Omental fat pad (tissue), 4 donors: Measurements from ENCODE around the gene IGF2BP2. TPM values are rescaled to one million over a fixed set of nuclear protein-coding genes. Genes with fewer than 3 reads are reported as not detected.

ENCODE experiments used
- ATAC-seq: fragments of 150-250 bp; one replicate; pipeline ENCODE4 v1.9.1; 2016; ENCODE audit warnings: mild to moderate bottlenecking, moderate library complexity; ENCODE audit not compliant: low FRiP score
- DNase-seq: peaks from one replicate; pipeline ENCODE4 v3.0.0-alpha.2; 2019; ENCODE audit warnings: low spot score
- total RNA-seq, 4 donors: library from RNA; depleted of rRNA; stranded (reverse); fragments of >200 nt; gene quantifications; one replicate each; pipeline ENCODE4 v1.1.0, GENCODE V29; 2016
- TF ChIP-seq, protein P1 (sequence below), 3 donors: fragments of 450-650 bp; IDR thresholded peaks; one replicate each; pipeline ENCODE4 v1.5.1; 2016 to 2017; ENCODE audit warnings: antibody characterized with exemption in 3 of 3, mild to moderate bottlenecking in 3 of 3, moderate library complexity in 2 of 3

Gene IGF2BP2
- total RNA-seq, 4 donors from 2014 or later = 7.3 to 48.9 (median 18.7) TPM

- no peak for ATAC-seq
Observed at GRCh38 chr3:185797993-185798830, 26.6 kb downstream of the IGF2BP2 start.

DNA sequence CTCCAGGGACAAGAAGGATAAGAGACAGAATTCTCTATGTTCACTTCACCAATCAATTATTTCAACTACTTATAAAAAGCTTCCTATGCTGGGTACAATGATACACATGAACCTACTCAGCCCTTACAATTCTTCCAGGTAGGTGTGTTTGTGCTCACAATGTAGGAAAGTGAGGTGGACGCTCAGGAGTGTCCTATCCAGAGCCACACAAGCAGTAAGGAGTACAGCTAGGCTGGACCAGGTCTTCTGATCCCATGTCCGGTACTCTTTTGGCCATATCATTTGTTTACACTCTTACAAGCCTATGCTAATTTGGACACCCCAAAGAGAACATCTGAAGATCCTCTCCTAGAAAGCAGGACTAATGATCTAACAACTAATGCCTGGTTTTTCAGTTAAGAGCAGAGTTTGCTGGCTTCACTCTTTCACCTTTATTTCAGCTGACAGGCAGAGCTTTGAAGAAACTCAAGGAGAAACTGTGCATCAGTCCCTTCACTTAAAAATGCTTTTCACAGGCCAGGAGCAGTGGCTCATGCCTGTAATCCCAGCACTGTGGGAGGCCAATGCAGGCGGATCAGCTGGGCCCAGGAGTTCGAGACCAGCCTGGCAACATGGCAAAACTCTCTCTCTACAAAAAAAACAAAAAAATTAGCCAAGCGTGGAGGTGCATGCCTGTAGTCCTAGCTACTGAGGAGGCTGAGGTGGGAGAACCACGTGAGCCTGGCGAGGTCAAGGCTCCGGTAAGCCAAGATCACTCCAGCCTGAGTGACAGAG, 27.5 kb downstream of the IGF2BP2 start:
- ATAC-seq (peak; percentile 7), DNase-seq (no peak)
- TF ChIP-seq, protein P1, sequence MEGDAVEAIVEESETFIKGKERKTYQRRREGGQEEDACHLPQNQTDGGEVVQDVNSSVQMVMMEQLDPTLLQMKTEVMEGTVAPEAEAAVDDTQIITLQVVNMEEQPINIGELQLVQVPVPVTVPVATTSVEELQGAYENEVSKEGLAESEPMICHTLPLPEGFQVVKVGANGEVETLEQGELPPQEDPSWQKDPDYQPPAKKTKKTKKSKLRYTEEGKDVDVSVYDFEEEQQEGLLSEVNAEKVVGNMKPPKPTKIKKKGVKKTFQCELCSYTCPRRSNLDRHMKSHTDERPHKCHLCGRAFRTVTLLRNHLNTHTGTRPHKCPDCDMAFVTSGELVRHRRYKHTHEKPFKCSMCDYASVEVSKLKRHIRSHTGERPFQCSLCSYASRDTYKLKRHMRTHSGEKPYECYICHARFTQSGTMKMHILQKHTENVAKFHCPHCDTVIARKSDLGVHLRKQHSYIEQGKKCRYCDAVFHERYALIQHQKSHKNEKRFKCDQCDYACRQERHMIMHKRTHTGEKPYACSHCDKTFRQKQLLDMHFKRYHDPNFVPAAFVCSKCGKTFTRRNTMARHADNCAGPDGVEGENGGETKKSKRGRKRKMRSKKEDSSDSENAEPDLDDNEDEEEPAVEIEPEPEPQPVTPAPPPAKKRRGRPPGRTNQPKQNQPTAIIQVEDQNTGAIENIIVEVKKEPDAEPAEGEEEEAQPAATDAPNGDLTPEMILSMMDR (IDR thresholded peaks at IDR 0.05) = no peak

More at GRCh38 chr3:185797993-185798830, 26.6 kb downstream of the IGF2BP2 start:
- no peak for DNase-seq
- TF ChIP-seq, protein P1 (IDR thresholded peaks at IDR 0.05) = no peak

- ATAC-seq = peak; percentile 92
- DNase-seq = no peak
- TF ChIP-seq, protein P1 (IDR thresholded peaks at IDR 0.05) = no peak
Observed at GRCh38 chr3:185796431-185797107, 28.3 kb downstream of the IGF2BP2 start.

DNA sequence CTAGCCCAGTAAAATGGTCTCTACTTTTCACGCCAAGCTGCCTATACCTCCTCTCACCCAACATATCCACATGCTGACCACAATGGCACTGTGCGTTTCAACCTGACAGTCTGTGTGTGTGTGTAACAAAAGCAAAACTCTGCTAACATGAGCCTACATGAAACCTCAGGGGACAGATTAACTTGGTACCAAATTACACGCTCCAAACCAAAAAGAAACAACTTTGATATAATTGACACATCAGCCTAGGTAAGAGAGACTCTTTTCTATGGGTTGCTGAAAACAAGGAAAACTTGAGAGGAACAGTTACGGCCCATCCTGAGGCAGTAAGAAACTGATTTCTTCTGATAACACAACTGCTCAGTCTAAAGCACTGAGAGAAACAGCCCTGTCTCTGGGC, 31.5 kb downstream of the IGF2BP2 start:
- DNase-seq = no peak
- no peak for ATAC-seq
- TF ChIP-seq, protein P1 (IDR thresholded peaks at IDR 0.05) = no peak

- TF ChIP-seq, protein P1 (IDR thresholded peaks at IDR 0.05) = no peak
- no peak for ATAC-seq
- no peak for DNase-seq
Observed at GRCh38 chr3:185792955-185793354, 31.9 kb downstream of the IGF2BP2 start.

GRCh38 chr3:185789891-185790830, 34.7 kb downstream of the IGF2BP2 start:
- DNase-seq = no peak
- TF ChIP-seq, protein P1 (IDR thresholded peaks at IDR 0.05) = no peak
- ATAC-seq = no peak
